Smooth muscle cell (in vitro differentiated cells): Measurements from ENCODE around the gene TADA1. TPM values are rescaled to one million over a fixed set of nuclear protein-coding genes. Genes with fewer than 3 reads are reported as not detected.
A peak's percentile ranks its signal among the peaks of the same experiment; 100 is the strongest.
"Not testable (repeated sequence)": the region's sequence is repeated elsewhere in the genome, so short reads cannot be mapped to it uniquely, and the experiment has no call there.

Experiments used
- DNase-seq: peaks from one replicate; lab custom pipeline; 2025; ENCODE audit not compliant: unreplicated experiment; lab: John Stamatoyannopoulos, UW
- H2AFZ ChIP-seq: fragments of 200-600 bp; sonication (generic); 2 replicates; pipeline ENCODE4 v1.6.0; 2016; ENCODE audit warnings: antibody characterized with exemption, low read depth, mild to moderate bottlenecking
- H3F3A ChIP-seq: fragments of 200-600 bp; sonication (generic); 2 replicates; pipeline ENCODE4 v1.6.0; 2017; ENCODE audit warnings: antibody characterized with exemption, low read depth
- H3K27ac ChIP-seq: fragments of 200-600 bp; sonication (generic); 2 replicates; pipeline ENCODE4 v1.5.1; 2016; ENCODE audit warnings: low read depth, mild to moderate bottlenecking
- H3K27me3 ChIP-seq: fragments of 200-600 bp; sonication (generic); 2 replicates; pipeline ENCODE4 v1.6.1; 2016; ENCODE audit warnings: low read depth, mild to moderate bottlenecking
- H3K36me3 ChIP-seq: fragments of 200-600 bp; sonication (generic); 2 replicates; pipeline ENCODE4 v1.5.1; 2016; ENCODE audit warnings: low read depth
- H3K4me1 ChIP-seq: fragments of 200-600 bp; sonication (generic); 2 replicates; pipeline ENCODE4 v1.5.1; 2016; ENCODE audit warnings: low read depth
- H3K4me2 ChIP-seq: fragments of 200-600 bp; sonication (generic); 2 replicates; pipeline ENCODE4 v1.6.0; 2016; ENCODE audit warnings: mild to moderate bottlenecking
- H3K4me3 ChIP-seq: fragments of 200-600 bp; sonication (generic); 2 replicates; pipeline ENCODE4 v1.5.1; 2016; ENCODE audit warnings: mild to moderate bottlenecking
- H3K79me2 ChIP-seq: fragments of 200-600 bp; sonication (generic); 2 replicates; pipeline ENCODE4 v1.6.0; 2016; ENCODE audit warnings: low read depth, mild to moderate bottlenecking
- H3K9ac ChIP-seq: fragments of 200-600 bp; sonication (generic); 2 replicates; pipeline ENCODE4 v1.6.0; 2016; ENCODE audit warnings: low read depth
- H3K9me3 ChIP-seq: fragments of 200-600 bp; sonication (generic); replicated peaks from 2 replicates; pipeline ENCODE4 v1.5.1; 2016; ENCODE audit warnings: low read depth
- H4K20me1 ChIP-seq: fragments of 200-600 bp; sonication (generic); 2 replicates; pipeline ENCODE4 v1.6.0; 2016; ENCODE audit warnings: low read depth
- WGBS: methylation state at CpG from one replicate; pipeline ENCODE4 v1.1.7; 2016; ENCODE audit warnings: low lambda C conversion rate; 5-methylcytosine and 5-hydroxymethylcytosine counted together
- polyA plus RNA-seq: library from polyadenylated mRNA; unstranded; fragments of >200 nt; fragmentation: Nextera tagmentation; extraction: Ambion mirVana; gene quantifications from 2 replicates; pipeline ENCODE4 v1.2.1, GENCODE V29; 2016
- total RNA-seq: library from RNA; depleted of rRNA; stranded (reverse); fragments of >200 nt; gene quantifications from 2 replicates; pipeline ENCODE4 v1.2.3, GENCODE V29; 2014
- TF ChIP-seq, protein P1 (sequence below): fragments of 200-600 bp; sonication (generic); IDR thresholded peaks from 2 replicates; pipeline ENCODE4 v1.5.1; 2017; ENCODE audit warnings: borderline replicate concordance, mild to moderate bottlenecking, antibody characterized with exemption; ENCODE audit not compliant: insufficient read depth, poor library complexity, severe bottlenecking

TADA1 gene
- total and polyA plus RNA-seq, 2 experiments from 2014 or later = 12.2 to 16.3 TPM

DNA sequence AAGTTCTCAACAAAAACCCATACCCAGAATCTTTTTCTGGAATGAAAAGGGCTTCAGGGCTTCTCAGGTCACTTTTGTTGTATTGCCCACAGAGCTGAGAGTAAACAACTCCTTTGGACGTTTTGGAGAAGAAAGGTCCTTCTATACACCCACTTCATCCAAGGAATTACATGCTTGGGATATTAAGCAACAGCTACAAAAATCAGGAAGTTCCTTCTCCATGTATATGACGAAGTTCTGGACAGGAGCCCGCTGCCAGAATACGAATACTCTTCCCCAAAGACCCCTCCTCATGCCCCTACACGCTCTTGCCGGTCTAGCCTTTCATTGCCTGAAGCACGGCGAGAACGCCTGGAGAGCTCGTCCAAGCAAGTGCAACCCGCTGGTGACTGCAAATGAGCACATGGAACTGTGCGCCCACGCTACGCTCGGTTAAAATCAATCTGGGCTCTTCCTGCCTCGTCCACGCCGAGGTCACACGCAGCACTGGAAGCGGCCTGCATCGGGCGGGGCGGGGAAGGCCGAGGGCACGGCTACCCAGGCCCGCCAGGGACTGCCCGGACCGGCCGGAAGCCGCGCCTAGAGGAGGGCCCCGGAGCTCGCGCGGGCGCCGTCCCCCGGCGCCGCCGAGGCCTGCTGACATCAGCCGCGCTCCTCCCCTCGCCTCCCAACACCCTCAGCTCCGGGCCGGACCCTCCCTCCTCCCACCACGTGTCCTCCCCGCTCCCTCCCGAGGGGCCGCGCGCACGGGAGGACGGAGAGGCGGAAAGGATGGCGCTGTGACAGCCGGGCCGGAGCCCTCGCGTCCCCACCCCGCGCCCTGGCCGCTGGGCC, 37.1 kb downstream of the TADA1 start, which contains the start of gene POGK:
Gene POGK, plus strand, starts transcription at position 710 of the 834 bp plus-strand sequence. CDS start 1,482 bp downstream, outside the sequence.
- Histone ChIP-seq H3K4me3 (peak within 1 kb of the TSS; percentile 70), H3K36me3 (peaks cover 3% of the 10 kb centered on the region), H3K9ac (peak within 1 kb of the TSS; percentile 53), H3K27me3 (peaks cover 3% of the 10 kb centered on the region), H4K20me1 (peaks cover 26% of the 10 kb centered on the region), H3K9me3 (no peaks in the 10 kb centered on the region), H3F3A (peaks cover 4% of the 10 kb centered on the region), H3K27ac (peak within 1 kb of the TSS; percentile 69), H3K4me2 (peak within 1 kb of the TSS; percentile 93), H3K79me2 (peaks cover 6% of the 10 kb centered on the region), H2AFZ (peak within 1 kb of the TSS; percentile 99), H3K4me1 (peaks cover 20% of the 10 kb centered on the region)
- TF ChIP-seq, protein P1, sequence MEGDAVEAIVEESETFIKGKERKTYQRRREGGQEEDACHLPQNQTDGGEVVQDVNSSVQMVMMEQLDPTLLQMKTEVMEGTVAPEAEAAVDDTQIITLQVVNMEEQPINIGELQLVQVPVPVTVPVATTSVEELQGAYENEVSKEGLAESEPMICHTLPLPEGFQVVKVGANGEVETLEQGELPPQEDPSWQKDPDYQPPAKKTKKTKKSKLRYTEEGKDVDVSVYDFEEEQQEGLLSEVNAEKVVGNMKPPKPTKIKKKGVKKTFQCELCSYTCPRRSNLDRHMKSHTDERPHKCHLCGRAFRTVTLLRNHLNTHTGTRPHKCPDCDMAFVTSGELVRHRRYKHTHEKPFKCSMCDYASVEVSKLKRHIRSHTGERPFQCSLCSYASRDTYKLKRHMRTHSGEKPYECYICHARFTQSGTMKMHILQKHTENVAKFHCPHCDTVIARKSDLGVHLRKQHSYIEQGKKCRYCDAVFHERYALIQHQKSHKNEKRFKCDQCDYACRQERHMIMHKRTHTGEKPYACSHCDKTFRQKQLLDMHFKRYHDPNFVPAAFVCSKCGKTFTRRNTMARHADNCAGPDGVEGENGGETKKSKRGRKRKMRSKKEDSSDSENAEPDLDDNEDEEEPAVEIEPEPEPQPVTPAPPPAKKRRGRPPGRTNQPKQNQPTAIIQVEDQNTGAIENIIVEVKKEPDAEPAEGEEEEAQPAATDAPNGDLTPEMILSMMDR = no peak
- DNase-seq = peak; percentile 63
- WGBS = 1% methylated on average over 43 of the region's 63 CpGs

DNA sequence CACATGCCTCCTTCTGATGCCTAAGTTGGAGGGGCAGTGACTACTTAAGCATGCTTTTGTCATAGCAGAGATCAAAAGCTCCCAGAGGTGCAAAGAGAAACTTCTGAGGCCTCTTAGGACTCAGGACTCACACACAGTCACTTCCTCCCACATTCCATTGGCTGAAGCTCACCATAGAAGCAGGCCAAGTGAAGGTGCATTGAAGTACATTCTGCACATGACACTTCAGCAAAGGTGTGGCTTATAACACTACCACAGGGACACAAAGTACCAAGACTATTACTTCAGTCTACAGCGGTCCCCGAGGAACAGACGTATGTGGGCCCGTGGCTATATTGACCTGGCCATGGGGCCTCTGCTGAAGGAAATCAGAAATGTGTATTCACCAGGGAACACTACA, 39.3 kb downstream of the TADA1 start:
- Histone ChIP-seq H3K4me1 (peaks cover 20% of the 10 kb centered on the region), H3K79me2 (no peaks in the 10 kb centered on the region), H3F3A (peaks cover 4% of the 10 kb centered on the region), H3K4me3 (no peak overlapping the region), H3K36me3 (no peaks in the 10 kb centered on the region), H3K27ac (no peak overlapping the region), H3K4me2 (no peak overlapping the region), H2AFZ (no peak overlapping the region), H3K9ac (no peak overlapping the region), H3K9me3 (no peaks in the 10 kb centered on the region), H4K20me1 (peaks cover 7% of the 10 kb centered on the region), H3K27me3 (peaks cover 4% of the 10 kb centered on the region)
- WGBS = 97% methylated on average over 4 of the region's 4 CpGs
- TF ChIP-seq, protein P1 = no peak
- DNase-seq = no peak

DNA sequence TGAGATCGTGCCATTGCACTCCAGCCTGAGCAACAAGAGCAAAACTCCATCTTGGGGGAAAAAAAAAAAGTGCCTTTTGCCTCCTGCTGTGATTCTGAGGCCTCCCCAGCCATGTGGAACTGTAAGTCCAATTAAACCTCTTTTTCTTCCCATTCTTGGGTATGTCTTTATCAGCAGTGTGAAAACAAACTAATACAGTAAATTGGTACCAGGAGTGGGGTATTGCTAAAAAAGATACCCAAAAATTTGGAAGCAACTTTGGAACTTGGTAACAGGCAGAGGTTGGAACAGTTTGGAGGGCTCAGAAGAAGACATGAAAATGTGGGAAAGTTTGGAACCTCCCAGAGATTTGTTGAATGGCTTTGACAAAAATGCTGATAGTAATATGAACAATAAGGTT, 46.3 kb downstream of the TADA1 start:
- not testable (repeated sequence) for H3K4me1 ChIP-seq, DNase-seq, H3K9ac ChIP-seq, H3K9me3 ChIP-seq, H3K36me3 ChIP-seq, H3K4me3 ChIP-seq, H2AFZ ChIP-seq, H3K27ac ChIP-seq, H3F3A ChIP-seq, H3K27me3 ChIP-seq, H3K4me2 ChIP-seq, H3K79me2 ChIP-seq, H4K20me1 ChIP-seq
- 62% methylated on average over 1 of the region's 1 CpG for WGBS

DNA sequence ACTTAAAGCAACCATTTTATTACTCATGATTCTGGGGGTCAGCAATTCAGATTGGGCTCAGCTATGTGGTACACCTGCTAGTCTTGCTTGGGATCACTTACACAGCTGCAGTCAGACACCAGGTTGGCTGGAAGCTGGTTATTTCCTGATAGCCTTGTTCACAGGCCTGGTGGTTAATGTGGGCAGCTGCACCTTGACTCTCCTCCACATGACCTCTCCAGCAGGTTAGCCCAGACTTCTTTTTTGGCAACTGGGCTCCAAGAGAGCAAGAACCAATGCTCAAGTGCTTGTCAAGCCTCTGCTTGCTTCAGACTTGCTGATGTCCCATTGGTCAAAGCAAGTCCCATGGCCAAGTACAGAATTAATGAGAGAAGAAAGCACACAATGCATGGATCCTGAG, 48.6 kb downstream of the TADA1 start:
- no peak for DNase-seq
- Histone ChIP-seq H3K4me3 (no peak overlapping the region), H3K9ac (no peak overlapping the region), H3K4me2 (no peak overlapping the region), H3K4me1 (no peaks in the 10 kb centered on the region), H4K20me1 (no peaks in the 10 kb centered on the region), H3K36me3 (no peaks in the 10 kb centered on the region), H3K79me2 (no peaks in the 10 kb centered on the region), H2AFZ (no peak overlapping the region), H3K27me3 (no peaks in the 10 kb centered on the region), H3K27ac (no peak overlapping the region), H3F3A (no peaks in the 10 kb centered on the region), H3K9me3 (no peaks in the 10 kb centered on the region)
- TF ChIP-seq, protein P1 = no peak
